Activated T-cell treated with anti-CD3 and anti-CD28 coated beads, Interleukin-2, amount 50 U/mL, for 4 hours (primary cell): Measurements from ENCODE around the gene UNC5A. TPM values are rescaled to one million over a fixed set of nuclear protein-coding genes. Genes with fewer than 3 reads are reported as not detected.
"Not testable (repeated sequence)": the region's sequence is repeated elsewhere in the genome, so short reads cannot be mapped to it uniquely, and the experiment has no call there.

ENCODE experiments used
- ATAC-seq, 2 donors: fragments of 200-7000 bp; cut with Tn5 transposase; one replicate each; pipeline ENCODE4 v1.10.0; 2021
- DNase-seq: peaks from one replicate; pipeline ENCODE4 v3.0.0-alpha.2; 2020
- H3K27me3 Mint-ChIP-seq: one replicate; pipeline ENCODE4 v1.8.0; 2021; ENCODE audit warnings: low read depth, mixed read lengths
- H3K36me3 Mint-ChIP-seq: one replicate; pipeline ENCODE4 v1.8.0; 2022; ENCODE audit warnings: mixed read lengths; ENCODE audit not compliant: insufficient read depth
- H3K4me1 Mint-ChIP-seq: one replicate; pipeline ENCODE4 v1.8.0; 2021; ENCODE audit warnings: low read depth, mixed read lengths
- H3K4me3 Mint-ChIP-seq: one replicate; pipeline ENCODE4 v1.8.0; 2021; ENCODE audit warnings: mild to moderate bottlenecking, moderate library complexity, mixed read lengths
- H3K9me3 Mint-ChIP-seq: one replicate; pipeline ENCODE4 v1.8.0; 2021; ENCODE audit warnings: mixed read lengths
- total RNA-seq, 3 donors: library from RNA; stranded (reverse); gene quantifications; one replicate each; pipeline ENCODE4 v1.2.1, GENCODE V29; 2021

The UNC5A gene
- total RNA-seq, 3 donors from 2014 or later: not detected

GRCh38 chr5:176862330-176862995, 52.1 kb downstream of the UNC5A start:
- no peaks in the 10 kb centered on the region for H3K4me1 Mint-ChIP-seq
- DNase-seq: no peak
- no peaks in the 10 kb centered on the region for H3K36me3 Mint-ChIP-seq
- H3K4me3 Mint-ChIP-seq: no peak overlapping the region
- H3K9me3 Mint-ChIP-seq: no peaks in the 10 kb centered on the region
- peaks cover 53% of the 10 kb centered on the region for H3K27me3 Mint-ChIP-seq
- ATAC-seq: no peak

- no peak for ATAC-seq
- Mint-ChIP-seq H3K36me3 (no peaks in the 10 kb centered on the region), H3K9me3 (no peaks in the 10 kb centered on the region), H3K4me3 (no peak overlapping the region), H3K4me1 (no peaks in the 10 kb centered on the region), H3K27me3 (peaks cover 50% of the 10 kb centered on the region)
- no peak for DNase-seq
Observed at GRCh38 chr5:176863041-176863764, 52.8 kb downstream of the UNC5A start.

GRCh38 chr5:176863765-176864098, 53.4 kb downstream of the UNC5A start:
- no peak for DNase-seq
- ATAC-seq: no peak
- peaks cover 46% of the 10 kb centered on the region for H3K27me3 Mint-ChIP-seq

GRCh38 chr5:176864755-176865154, 54.4 kb downstream of the UNC5A start:
- no peak for ATAC-seq
- Mint-ChIP-seq H3K4me3 (no peak overlapping the region), H3K4me1 (no peaks in the 10 kb centered on the region), H3K9me3 (no peaks in the 10 kb centered on the region), H3K36me3 (no peaks in the 10 kb centered on the region), H3K27me3 (peaks cover 45% of the 10 kb centered on the region)
- DNase-seq: no peak

More at GRCh38 chr5:176863765-176864098, 53.4 kb downstream of the UNC5A start:
- no peaks in the 10 kb centered on the region for H3K36me3 Mint-ChIP-seq
- H3K9me3 Mint-ChIP-seq: no peaks in the 10 kb centered on the region
- H3K4me3 Mint-ChIP-seq: no peak overlapping the region
- H3K4me1 Mint-ChIP-seq: no peaks in the 10 kb centered on the region

GRCh38 chr5:176865964-176866363, 55.6 kb downstream of the UNC5A start:
- DNase-seq (no peak), ATAC-seq (no peak)
- Mint-ChIP-seq H3K4me3 (no peak overlapping the region), H3K36me3 (no peaks in the 10 kb centered on the region), H3K27me3 (peaks cover 45% of the 10 kb centered on the region), H3K9me3 (no peaks in the 10 kb centered on the region), H3K4me1 (peaks cover 4% of the 10 kb centered on the region)

- H3K4me1 Mint-ChIP-seq: peaks cover 4% of the 10 kb centered on the region
- no peak overlapping the region for H3K4me3 Mint-ChIP-seq
- peaks cover 41% of the 10 kb centered on the region for H3K27me3 Mint-ChIP-seq
- ATAC-seq (no peak), DNase-seq (no peak)
- no peaks in the 10 kb centered on the region for H3K9me3 Mint-ChIP-seq
- H3K36me3 Mint-ChIP-seq: no peaks in the 10 kb centered on the region
Observed at GRCh38 chr5:176866707-176867310, 56.5 kb downstream of the UNC5A start.

GRCh38 chr5:176868126-176868525, 57.8 kb downstream of the UNC5A start:
- H3K36me3 Mint-ChIP-seq: no peaks in the 10 kb centered on the region
- peaks cover 32% of the 10 kb centered on the region for H3K27me3 Mint-ChIP-seq
- H3K4me1 Mint-ChIP-seq: peaks cover 4% of the 10 kb centered on the region
- no peak overlapping the region for H3K4me3 Mint-ChIP-seq
- no peaks in the 10 kb centered on the region for H3K9me3 Mint-ChIP-seq
- DNase-seq: no peak
- ATAC-seq: no peak

- no peaks in the 10 kb centered on the region for H3K9me3 Mint-ChIP-seq
- H3K4me1 Mint-ChIP-seq: peaks cover 4% of the 10 kb centered on the region
- H3K36me3 Mint-ChIP-seq: no peaks in the 10 kb centered on the region
- no peak for DNase-seq
- H3K4me3 Mint-ChIP-seq: no peak overlapping the region
- H3K27me3 Mint-ChIP-seq: peaks cover 29% of the 10 kb centered on the region
- no peak for ATAC-seq
Observed at GRCh38 chr5:176868731-176869130, 58.4 kb downstream of the UNC5A start.

GRCh38 chr5:176869501-176870109, 59.2 kb downstream of the UNC5A start:
- ATAC-seq: no peak
- H3K36me3 Mint-ChIP-seq: no peaks in the 10 kb centered on the region
- peaks cover 26% of the 10 kb centered on the region for H3K27me3 Mint-ChIP-seq
- H3K9me3 Mint-ChIP-seq: no peaks in the 10 kb centered on the region
- no peak overlapping the region for H3K4me3 Mint-ChIP-seq
- H3K4me1 Mint-ChIP-seq: peaks cover 4% of the 10 kb centered on the region
- DNase-seq: no peak

GRCh38 chr5:176870110-176870591, 59.8 kb downstream of the UNC5A start:
- ATAC-seq (no peak), DNase-seq (no peak)
- Mint-ChIP-seq H3K4me3 (no peak overlapping the region), H3K9me3 (no peaks in the 10 kb centered on the region), H3K36me3 (no peaks in the 10 kb centered on the region), H3K27me3 (peaks cover 27% of the 10 kb centered on the region), H3K4me1 (peaks cover 4% of the 10 kb centered on the region)

- not testable (repeated sequence) for H3K4me3 Mint-ChIP-seq, ATAC-seq, DNase-seq, H3K9me3 Mint-ChIP-seq, H3K36me3 Mint-ChIP-seq, H3K4me1 Mint-ChIP-seq
- peaks cover 27% of the 10 kb centered on the region for H3K27me3 Mint-ChIP-seq
Observed at GRCh38 chr5:176870644-176871043, 60.3 kb downstream of the UNC5A start.

GRCh38 chr5:176872586-176872985, 62.2 kb downstream of the UNC5A start:
- not testable (repeated sequence) for H3K4me3 Mint-ChIP-seq, ATAC-seq, H3K36me3 Mint-ChIP-seq, DNase-seq, H3K9me3 Mint-ChIP-seq
- peaks cover 15% of the 10 kb centered on the region for H3K4me1 Mint-ChIP-seq
- peaks cover 22% of the 10 kb centered on the region for H3K27me3 Mint-ChIP-seq

GRCh38 chr5:176873011-176873410, 62.7 kb downstream of the UNC5A start:
- DNase-seq, H3K9me3 Mint-ChIP-seq, H3K36me3 Mint-ChIP-seq, ATAC-seq, H3K4me3 Mint-ChIP-seq: not testable (repeated sequence)
- Mint-ChIP-seq H3K27me3 (peaks cover 23% of the 10 kb centered on the region), H3K4me1 (peaks cover 15% of the 10 kb centered on the region)

GRCh38 chr5:176873541-176874172, 63.3 kb downstream of the UNC5A start:
- Mint-ChIP-seq H3K9me3 (no peaks in the 10 kb centered on the region), H3K4me3 (no peak overlapping the region), H3K4me1 (peaks cover 15% of the 10 kb centered on the region), H3K36me3 (no peaks in the 10 kb centered on the region), H3K27me3 (peaks cover 27% of the 10 kb centered on the region)
- ATAC-seq: no peak
- no peak for DNase-seq
